ENCODE data around the gene IL27RA.

GRCh38 chr19:14078411-14078810 is 46.8 kb downstream of the IL27RA start:
- TF ChIP-seq EZH2 (IDR thresholded peaks at IDR 0.05; ENCODE audit: insufficient read depth, poor library complexity, severe bottlenecking): no peak
- TF ChIP-seq EZH2phosphoT487 (IDR thresholded peaks at IDR 0.05; ENCODE audit: insufficient read depth, low read depth): no peak
